Osteoblast (primary cell): ENCODE data around the gene LMOD3. TPM values are rescaled to one million over a fixed set of nuclear protein-coding genes. Genes with fewer than 3 reads are reported as not detected.

Experiments used
- DNase-seq: peaks from one replicate; pipeline ENCODE4 v3.0.0; 2011; ENCODE audit warnings: low spot score, mixed read lengths; ENCODE audit not compliant: insufficient read length; ENCODE audit errors: missing footprints
- H2AFZ ChIP-seq: 2 replicates; pipeline ENCODE4 v1.6.0; 2011; ENCODE audit warnings: mild to moderate bottlenecking, low read length
- H3K27ac ChIP-seq: 2 replicates; pipeline ENCODE4 v1.5.1; 2011; ENCODE audit warnings: mild to moderate bottlenecking, low read depth, low read length, moderate library complexity
- H3K27me3 ChIP-seq: 2 replicates; pipeline ENCODE4 v1.6.0; 2012; ENCODE audit warnings: mild to moderate bottlenecking, control low read depth, inconsistent platforms, low read length, moderate library complexity; ENCODE audit not compliant: insufficient read depth
- H3K36me3 ChIP-seq: 2 replicates; pipeline ENCODE4 v1.5.1; 2011; ENCODE audit warnings: mild to moderate bottlenecking, low read length, control low read depth, moderate library complexity; ENCODE audit not compliant: insufficient read depth
- H3K4me1 ChIP-seq: 2 replicates; pipeline ENCODE4 v1.5.1; 2011; ENCODE audit warnings: mild to moderate bottlenecking, low read length, control low read depth, moderate library complexity; ENCODE audit not compliant: insufficient read depth
- H3K4me2 ChIP-seq: 2 replicates; pipeline ENCODE4 v1.6.0; 2011; ENCODE audit warnings: mild to moderate bottlenecking, low read length; ENCODE audit not compliant: insufficient read depth
- H3K4me3 ChIP-seq: fragments of 200-600 bp; sonication (generic); 3 replicates; pipeline ENCODE4 v1.5.1; 2012; ENCODE audit warnings: mild to moderate bottlenecking, low read length, inconsistent platforms; ENCODE audit not compliant: insufficient read depth
- H3K79me2 ChIP-seq: 2 replicates; pipeline ENCODE4 v1.6.0; 2012; ENCODE audit warnings: mild to moderate bottlenecking, low read length, control low read depth, inconsistent platforms; ENCODE audit not compliant: insufficient read depth
- H3K9me3 ChIP-seq: 2 replicates; pipeline ENCODE4 v1.5.1; 2011; ENCODE audit warnings: low read depth, low read length, control low read depth
- H4K20me1 ChIP-seq: 2 replicates; pipeline ENCODE4 v1.6.0; 2012; ENCODE audit warnings: mild to moderate bottlenecking, low read length, control low read depth; ENCODE audit not compliant: insufficient read depth
- CTCF ChIP-seq: IDR thresholded peaks from 2 replicates; pipeline ENCODE4 v1.5.1; 2011; ENCODE audit warnings: mild to moderate bottlenecking, low read depth, low read length, moderate library complexity; ENCODE audit errors: extremely low read depth
- total RNA-seq: library from RNA; depleted of rRNA; stranded (reverse); fragments of >200 nt; gene quantifications from 2 replicates; pipeline ENCODE4 v1.2.3, GENCODE V29; 2012

The LMOD3 gene
- total RNA-seq, 1 donor: not detected

GRCh38 chr3:69088063-69088462 lies 34.3 kb downstream of the LMOD3 start:
- peaks cover 37% of the 10 kb centered on the region for H4K20me1 ChIP-seq
- peak overlapping the region; percentile 10 for H3K27ac ChIP-seq
- peaks cover 10% of the 10 kb centered on the region for H3K36me3 ChIP-seq
- H3K4me2 ChIP-seq: peak overlapping the region; percentile 93
- H3K79me2 ChIP-seq: peaks cover 71% of the 10 kb centered on the region
- DNase-seq: no peak
- H3K4me3 ChIP-seq: peak overlapping the region; percentile 1
- H3K9me3 ChIP-seq: no peaks in the 10 kb centered on the region
- TF ChIP-seq CTCF: no peak
- no peaks in the 10 kb centered on the region for H3K27me3 ChIP-seq
- no peak overlapping the region for H2AFZ ChIP-seq
- peaks cover 61% of the 10 kb centered on the region for H3K4me1 ChIP-seq

GRCh38 chr3:69087030-69087791 lies 35.2 kb downstream of the LMOD3 start:
- H3K4me2 ChIP-seq: peak overlapping the region; percentile 93
- no peak for DNase-seq
- H3K79me2 ChIP-seq: peaks cover 64% of the 10 kb centered on the region
- TF ChIP-seq CTCF: no peak
- H3K9me3 ChIP-seq: no peaks in the 10 kb centered on the region
- peak overlapping the region; percentile 94 for H3K27ac ChIP-seq
- H2AFZ ChIP-seq: no peak overlapping the region
- no peaks in the 10 kb centered on the region for H3K27me3 ChIP-seq
- peaks cover 35% of the 10 kb centered on the region for H4K20me1 ChIP-seq
- peak overlapping the region; percentile 24 for H3K4me3 ChIP-seq
- H3K36me3 ChIP-seq: peaks cover 8% of the 10 kb centered on the region
- H3K4me1 ChIP-seq: peaks cover 69% of the 10 kb centered on the region

- H3K4me3 ChIP-seq: peak overlapping the region; percentile 94
- H3K27me3 ChIP-seq: no peaks in the 10 kb centered on the region
- peaks cover 76% of the 10 kb centered on the region for H3K4me1 ChIP-seq
- peaks cover 53% of the 10 kb centered on the region for H3K79me2 ChIP-seq
- H3K9me3 ChIP-seq: no peaks in the 10 kb centered on the region
- peaks cover 29% of the 10 kb centered on the region for H4K20me1 ChIP-seq
- H3K36me3 ChIP-seq: peaks cover 4% of the 10 kb centered on the region
- peak; percentile 66 for DNase-seq
- peak overlapping the region; percentile 58 for H2AFZ ChIP-seq
- peak overlapping the region; percentile 94 for H3K27ac ChIP-seq
- TF ChIP-seq CTCF: no peak
- H3K4me2 ChIP-seq: peak overlapping the region; percentile 93
These were observed 36.3 kb downstream of the LMOD3 start for GRCh38 chr3:69085833-69086722.
